T-helper 1 cell treated with Interleukin-12 subunit alpha and Interleukin-12 subunit beta and Interleukin-4 antibody, amounts not matched to agents 30 ng/mL and 1 ng/mL, for 36 hours (primary cell): ENCODE measurements around the gene GPS2. TPM values are rescaled to one million over a fixed set of nuclear protein-coding genes. Genes with fewer than 3 reads are reported as not detected.

Source experiments
- intact Hi-C: fragments of 100-400 bp; cut with micrococcal nuclease; formaldehyde crosslinking; loops from one replicate; pipeline ENCODE4 v1.15.1; 2024
- total RNA-seq: library from RNA; stranded (reverse); gene quantifications from 2 replicates; pipeline ENCODE4 v1.2.3, GENCODE V29; 2022

The GPS2 gene, protein sequence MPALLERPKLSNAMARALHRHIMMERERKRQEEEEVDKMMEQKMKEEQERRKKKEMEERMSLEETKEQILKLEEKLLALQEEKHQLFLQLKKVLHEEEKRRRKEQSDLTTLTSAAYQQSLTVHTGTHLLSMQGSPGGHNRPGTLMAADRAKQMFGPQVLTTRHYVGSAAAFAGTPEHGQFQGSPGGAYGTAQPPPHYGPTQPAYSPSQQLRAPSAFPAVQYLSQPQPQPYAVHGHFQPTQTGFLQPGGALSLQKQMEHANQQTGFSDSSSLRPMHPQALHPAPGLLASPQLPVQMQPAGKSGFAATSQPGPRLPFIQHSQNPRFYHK
- total RNA-seq: 88.7 and 90.6 TPM in 2 replicates

DNA sequence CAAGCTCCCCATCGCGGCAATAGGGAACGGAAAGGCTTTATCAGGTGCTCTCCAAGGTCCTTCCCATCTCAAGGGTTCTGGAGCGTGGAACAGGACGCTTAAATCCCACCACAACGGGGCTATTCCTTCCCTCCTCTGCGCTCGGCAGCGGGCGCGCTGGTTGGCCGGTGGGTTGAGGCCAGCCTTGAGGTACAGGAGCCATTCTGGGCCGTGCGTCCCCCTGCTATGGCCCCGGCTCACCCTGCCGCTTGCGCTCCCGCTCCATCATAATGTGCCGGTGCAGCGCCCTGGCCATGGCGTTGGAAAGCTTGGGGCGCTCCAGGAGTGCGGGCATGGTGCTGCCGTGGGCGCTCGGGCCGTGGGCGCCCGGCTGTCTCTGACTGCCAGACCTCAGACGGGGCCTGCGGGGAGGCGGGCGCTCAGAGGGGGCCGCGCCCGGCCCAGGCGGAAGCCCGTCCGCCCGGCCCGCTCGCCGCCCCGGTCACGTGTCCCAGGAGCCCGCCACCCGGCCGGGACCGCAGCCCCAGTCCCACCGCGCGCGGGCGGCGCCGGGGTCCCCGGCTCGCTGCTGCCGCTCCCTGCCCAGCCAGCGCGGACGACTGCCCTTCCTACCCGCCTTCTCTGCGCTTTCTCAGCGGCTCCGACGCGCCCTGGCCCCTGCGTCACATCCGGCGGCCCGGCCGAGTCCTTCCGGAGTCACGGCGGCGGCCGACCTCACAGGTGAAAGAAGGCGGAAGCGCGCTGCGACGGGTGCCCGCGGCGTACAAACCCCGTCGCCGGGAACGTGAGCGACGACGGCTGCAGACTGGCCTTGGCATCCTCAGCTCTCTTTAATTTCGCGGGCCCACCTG, at the start of gene GPS2:
Gene GPS2 (minus strand): TSS at position 642 of the 851 bp plus-strand sequence. CDS start 308 bp downstream, at position 334.
- intact Hi-C loops: loop anchor here (1.0 kb wide), 2 partner anchors 8 to 14 kb away; partner anchors contain the start of genes EIF5A and NEURL4

DNA sequence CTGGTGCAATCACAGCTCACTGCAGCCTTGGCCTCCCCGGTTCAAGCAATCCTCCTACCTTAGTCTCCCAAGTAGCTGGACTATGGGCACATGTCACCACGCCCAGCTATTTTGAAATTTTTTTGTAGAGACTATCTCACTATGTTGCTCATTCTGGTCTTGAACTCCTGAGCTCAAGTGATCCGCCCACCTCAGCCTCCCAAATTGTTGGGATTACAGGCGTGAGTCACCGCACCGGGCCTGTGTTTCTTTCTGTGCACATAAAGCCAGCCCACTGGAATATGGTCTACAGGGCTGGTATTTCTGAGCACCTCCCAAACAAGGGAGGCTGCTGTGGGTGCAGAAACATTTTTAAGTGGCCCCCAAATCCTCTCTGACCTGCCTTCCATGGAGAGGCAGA, 48.2 kb upstream of the GPS2 start:
- intact Hi-C loops: no loop called here

DNA sequence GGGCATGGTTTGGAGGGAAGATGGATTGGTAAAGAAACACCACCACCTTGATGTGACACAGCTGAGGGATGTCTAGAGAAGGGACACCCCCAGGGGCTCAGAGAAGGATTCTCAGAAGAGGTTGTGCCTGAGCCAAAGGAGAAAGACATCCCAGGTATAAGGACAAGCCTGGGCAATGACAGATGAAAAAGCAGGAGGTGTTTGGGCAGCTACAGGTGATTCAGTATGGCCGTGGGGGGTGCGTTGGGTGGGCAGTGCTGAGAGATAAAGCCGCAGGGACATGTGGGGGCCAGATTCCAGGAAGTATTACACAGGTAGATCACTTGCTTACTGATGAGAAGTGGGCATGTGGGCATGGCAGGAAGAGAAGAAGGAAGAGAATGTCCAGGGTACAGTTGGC, 46.7 kb upstream of the GPS2 start:
- intact Hi-C loops: no loop called here

DNA sequence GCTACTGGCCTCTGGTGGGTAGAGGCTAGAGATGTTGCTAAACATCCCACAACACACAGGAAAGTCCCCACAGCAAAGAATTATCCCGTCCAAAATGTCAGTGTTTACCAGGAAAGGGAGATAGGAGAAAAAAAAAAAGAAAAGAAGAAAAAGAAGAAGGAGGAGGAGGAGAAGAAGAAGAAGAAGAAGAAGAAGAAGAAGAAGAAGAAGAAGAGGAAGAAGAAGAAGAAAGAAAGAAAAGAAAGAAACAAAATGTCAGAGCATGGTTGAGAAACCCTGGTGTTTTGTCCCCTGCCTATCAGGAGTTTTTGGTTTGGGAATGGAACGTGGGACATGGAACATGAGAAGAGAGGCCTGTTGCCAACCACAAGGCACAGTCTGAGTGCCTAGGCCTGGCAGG, 42.2 kb upstream of the GPS2 start:
- intact Hi-C loops: loop anchor here (2.0 kb wide), 2 partner anchors 37 to 145 kb away; partner anchors contain the start of gene PLSCR3

DNA sequence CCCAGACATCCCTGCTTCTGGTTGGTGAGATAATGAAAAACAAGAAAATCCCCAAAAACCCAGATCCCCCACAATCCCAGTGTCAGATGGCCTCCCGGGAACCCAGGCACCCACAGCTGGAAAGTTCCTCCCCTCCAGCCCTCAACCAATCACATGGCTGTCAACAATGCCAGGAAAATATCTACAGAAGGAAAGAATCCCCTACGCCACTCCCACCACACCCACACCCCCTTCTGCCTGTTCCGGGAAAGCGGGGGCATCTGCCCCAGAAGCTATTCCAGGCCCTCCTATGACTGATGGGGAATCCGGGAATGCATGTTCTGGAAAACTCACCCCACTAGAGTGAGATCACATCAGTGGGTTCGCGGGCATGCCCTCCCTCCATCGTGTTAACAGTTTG, 41.6 kb upstream of the GPS2 start:
- intact Hi-C loops: loop anchor here (1.0 to 2.0 kb wide), 4 partner anchors 38 to 205 kb away; partner anchors contain the start of genes PLSCR3, SENP3 and TMEM102

DNA sequence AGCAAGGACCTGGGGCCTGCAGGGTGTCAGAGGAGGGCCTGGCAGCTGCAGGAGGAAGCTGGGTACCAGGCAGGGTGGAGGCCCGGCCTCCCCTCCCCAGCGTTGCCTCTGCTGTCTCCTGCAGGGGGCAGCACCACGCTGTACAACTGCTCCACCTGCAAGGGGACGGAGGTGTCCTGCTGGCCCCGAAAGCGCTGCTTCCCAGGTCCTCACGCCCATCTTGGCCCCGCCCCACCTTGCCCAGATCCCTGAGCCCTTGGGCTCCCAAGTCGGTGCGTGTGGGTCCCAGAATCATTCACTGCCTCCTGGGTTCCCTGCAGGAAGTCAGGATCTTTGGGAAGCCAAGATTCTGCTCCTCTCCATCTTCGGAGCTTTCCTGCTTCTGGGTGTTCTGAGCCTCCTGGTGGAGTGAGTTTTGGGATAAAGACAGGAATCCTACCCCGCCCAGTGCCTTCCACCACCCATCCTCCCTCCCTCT, 41.0 kb upstream of the GPS2 start:
- intact Hi-C loops: loop anchor here (1.0 to 2.0 kb wide), 4 partner anchors 39 to 205 kb away; partner anchors contain the start of genes PLSCR3, SENP3 and TMEM102

DNA sequence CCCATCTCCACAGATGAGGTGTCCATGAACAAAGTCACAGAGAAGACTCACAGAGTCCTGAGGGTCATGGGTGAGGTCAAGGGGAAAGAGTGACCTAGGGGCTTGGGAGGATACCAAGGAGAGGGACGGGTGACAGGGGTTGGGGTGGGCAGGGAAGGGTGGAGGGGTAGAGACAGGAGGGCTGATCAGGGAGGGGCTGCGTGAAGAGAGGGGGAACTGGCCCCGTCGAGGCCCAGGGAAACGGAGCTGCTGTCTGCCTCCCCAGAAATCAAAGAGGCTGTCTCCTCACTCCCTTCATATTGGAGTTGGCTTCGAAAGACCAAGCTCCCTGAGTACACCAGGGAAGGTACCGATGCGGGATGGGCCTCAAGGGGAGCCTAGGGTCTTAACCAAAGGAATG, 40.4 kb upstream of the GPS2 start:
- intact Hi-C loops: no loop called here

DNA sequence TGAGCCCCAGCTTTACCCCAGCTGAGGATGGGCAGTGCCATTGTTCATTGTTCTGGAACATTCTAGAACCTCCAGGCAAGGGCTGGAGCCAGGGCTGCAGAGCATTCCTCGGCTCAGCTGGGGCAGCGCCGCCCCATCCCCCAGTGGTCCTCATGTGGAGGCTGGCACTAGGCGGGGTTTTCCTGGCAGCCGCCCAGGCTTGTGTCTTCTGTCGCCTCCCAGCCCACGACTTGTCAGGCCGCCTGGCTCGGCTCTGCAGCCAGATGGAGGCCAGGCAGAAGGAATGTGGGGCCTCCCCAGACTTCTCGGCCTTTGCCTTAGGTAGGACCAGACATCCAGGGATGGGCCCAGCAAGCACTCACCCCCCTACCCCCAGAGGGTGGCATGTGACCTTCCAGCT, 39.9 kb upstream of the GPS2 start, which contains the start of gene TMEM95:
Gene TMEM95 (plus strand): TSS at position 104 of the 400 bp plus-strand sequence. CDS start 49 bp downstream, at position 153.
- intact Hi-C loops: no loop called here

DNA sequence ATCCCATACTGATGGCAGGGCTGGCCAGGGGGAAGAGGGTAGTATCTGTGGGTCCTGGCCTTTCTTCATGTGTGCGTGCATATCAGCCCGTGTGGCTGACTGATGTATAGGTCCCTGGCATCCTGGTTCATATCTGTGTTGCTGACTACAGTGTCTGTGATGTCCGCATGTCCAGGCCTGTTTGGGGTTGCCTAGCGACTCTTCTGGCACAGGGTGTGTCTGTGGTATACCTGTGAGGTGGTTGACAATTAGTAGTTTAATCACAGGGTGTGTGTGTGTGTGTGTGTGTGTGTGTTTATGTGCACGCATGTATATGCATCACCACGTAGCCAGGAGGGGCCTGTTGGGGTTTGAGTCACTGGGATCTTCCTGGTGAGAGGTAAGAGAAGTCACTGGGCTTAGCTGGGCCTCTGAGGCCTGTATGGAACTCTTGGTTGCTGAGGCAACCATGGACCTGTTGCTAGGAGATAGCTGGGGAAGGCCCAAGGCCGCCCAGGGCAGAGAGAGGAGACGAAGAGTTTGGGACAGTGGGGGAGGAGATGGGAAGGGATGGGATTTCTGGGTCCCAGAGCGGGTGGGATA, 39.2 kb upstream of the GPS2 start:
- intact Hi-C loops: no loop called here

DNA sequence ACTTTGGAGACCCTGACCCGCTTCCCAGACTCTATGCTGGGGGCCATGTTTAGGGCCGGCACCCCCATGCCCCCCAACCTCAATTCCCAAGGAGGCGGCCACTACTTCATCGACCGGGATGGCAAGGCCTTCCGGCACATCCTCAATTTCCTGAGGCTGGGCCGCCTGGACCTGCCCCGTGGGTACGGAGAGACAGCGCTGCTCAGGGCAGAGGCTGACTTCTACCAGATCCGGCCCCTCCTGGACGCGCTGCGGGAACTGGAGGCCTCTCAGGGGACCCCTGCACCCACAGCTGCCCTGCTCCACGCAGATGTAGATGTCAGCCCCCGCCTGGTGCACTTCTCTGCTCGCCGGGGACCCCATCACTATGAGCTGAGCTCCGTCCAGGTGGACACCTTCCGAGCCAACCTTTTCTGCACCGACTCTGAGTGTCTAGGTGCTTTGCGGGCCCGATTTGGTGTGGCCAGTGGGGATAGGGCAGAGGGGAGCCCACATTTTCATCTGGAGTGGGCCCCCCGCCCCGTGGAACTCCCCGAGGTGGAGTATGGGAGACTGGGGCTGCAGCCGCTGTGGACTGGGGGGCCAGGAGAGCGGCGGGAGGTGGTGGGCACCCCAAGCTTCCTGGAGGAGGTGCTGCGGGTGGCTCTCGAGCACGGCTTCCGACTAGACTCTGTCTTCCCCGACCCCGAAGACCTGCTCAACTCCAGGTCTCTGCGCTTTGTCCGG, 37.9 kb upstream of the GPS2 start:
- intact Hi-C loops: loop anchor here (1.0 kb wide), 2 partner anchors 82 to 131 kb away; partner anchors contain the start of genes POLR2A and TMEM102

DNA sequence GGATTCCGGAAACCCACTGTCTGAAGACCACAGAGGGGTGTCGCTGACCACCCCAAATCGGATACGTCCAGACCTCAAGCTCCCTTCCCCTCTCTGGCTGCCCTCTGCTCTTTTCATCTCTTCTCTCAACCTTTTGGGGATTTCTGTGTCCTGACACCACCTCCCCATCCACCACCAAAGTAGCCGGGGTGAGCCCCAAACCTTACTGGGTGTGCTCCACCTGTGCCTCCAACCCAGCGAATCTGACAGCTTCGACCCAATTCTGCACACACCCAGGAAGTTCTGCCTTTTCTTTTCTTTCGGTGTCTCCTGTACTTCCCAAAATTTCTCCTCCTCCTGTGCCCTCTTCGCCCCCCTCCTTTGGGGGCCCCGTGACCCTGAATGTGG, 37.3 kb upstream of the GPS2 start:
- intact Hi-C loops: loop anchor here (1.0 kb wide), 2 partner anchors 83 to 132 kb away; partner anchors contain the start of genes POLR2A and TMEM102

DNA sequence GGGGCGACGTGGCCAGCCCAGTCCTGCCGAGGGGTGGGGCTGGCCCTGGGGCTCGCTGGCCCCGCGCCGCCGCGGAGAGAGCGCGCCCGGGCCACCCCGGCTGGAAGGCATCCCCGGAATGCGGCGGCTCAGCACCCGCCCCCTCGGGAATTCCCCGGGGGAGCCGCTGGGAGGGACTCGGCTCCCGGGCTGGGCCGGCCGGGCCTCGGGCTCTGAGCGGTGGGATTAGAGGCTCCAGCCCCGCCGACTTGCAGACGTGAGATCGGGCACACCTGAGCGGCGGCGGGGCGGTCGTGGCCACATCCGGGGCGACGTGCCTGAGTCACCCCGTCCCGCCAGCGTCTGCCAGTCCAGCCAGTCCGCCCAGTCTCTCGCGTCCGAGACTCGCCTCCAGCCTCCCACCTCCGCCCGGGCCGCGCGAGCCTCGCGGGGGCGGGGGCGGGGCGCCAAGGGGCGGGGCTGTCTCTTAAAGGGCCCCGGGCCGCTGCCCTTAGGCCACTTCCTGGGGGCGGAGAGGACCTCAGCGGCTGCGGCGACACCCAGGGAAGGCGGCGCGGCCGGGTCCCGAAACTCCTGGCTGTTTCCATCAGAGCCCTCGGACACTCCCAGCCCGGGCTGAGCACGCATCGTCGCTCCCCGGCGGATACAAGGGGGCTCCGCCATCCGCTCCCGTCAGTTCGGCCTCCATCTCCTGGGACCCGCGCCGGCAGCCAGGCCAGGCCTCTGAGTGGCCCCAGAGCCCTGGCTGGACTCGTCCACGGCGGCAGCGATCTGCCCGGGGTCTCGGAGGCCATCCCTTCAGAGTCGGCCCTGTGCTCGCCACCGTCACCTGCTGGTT, 36.7 kb upstream of the GPS2 start, which contains the start of gene KCTD11:
Gene KCTD11 (plus strand): TSS at position 498 of the 838 bp plus-strand sequence.
- intact Hi-C loops: loop anchor here (1.0 to 2.0 kb wide), 7 partner anchors 16 to 306 kb away; partner anchors contain the start of genes ACAP1, EIF5A, POLR2A and TMEM102

DNA sequence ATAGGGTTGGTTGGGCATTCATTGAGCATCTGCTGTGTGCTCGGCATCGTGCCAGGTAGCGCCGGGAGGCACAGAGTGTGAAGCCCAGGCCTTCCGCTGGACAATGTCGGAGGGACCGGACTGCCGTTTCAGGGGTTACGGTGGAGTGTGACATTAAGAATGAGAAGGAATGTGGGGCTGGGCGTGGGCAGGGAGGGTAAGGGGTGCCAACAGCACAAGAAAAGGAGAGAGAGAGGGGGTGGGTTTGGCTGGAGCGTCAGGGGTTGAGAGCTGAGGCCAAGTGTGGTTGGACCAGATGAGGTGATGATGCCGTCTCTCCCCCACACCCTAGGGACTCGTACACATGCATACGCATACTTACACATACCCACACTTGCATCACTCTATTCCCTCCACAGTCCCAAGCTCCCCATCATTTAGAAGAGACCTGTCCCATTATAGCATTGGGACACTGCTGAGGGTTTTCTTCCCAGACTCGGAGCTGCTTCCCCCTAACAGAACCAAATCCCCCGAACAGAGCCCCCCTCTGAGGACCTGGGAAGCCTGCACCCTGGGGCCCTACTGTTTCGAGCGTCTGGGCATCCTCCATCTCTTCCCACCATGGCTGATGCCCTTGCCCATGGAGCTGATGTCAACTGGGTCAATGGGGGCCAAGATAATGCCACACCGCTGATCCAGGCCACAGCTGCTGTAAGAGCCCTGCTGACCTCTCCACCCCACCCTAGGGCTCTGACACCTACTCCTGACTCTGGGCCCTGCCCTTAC, 33.5 kb upstream of the GPS2 start:
- intact Hi-C loops: no loop called here

DNA sequence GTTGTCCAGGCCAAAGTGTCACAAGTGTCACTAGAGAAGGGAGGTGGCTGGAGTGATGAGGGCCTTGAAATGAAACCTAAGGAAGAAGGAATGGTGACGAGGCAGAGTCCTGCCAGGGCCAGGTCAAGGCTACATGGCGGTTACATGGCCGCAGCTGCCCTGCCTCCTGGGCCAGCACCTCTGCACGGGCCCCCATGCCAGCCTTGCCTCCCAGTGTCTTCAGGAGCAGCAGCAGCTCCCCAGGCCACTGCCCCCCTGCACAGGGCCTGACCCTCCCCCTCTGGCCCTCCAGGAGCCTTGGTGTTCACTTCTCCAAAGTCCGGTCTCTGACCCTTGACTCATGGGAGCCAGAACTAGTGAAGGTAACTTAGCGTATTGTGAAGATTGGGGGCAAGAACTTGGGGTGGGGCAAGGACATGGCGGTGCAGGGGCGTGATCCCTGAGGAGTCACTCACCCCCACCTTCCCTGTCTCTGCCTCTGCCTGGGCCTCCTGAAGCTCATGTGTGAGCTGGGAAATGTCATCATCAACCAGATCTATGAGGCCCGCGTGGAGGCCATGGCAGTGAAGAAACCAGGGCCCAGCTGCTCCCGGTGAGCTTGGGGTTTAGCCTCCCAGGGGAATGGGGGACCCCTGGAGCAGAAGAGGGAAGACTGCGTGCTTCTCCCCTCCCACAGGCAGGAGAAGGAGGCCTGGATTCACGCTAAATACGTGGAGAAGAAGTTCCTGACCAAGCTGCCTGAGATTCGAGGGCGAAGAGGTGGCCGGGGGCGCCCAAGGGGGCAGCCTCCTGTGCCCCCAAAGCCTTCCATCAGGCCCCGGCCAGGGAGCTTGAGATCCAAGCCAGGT, 32.7 kb upstream of the GPS2 start:
- intact Hi-C loops: no loop called here

DNA sequence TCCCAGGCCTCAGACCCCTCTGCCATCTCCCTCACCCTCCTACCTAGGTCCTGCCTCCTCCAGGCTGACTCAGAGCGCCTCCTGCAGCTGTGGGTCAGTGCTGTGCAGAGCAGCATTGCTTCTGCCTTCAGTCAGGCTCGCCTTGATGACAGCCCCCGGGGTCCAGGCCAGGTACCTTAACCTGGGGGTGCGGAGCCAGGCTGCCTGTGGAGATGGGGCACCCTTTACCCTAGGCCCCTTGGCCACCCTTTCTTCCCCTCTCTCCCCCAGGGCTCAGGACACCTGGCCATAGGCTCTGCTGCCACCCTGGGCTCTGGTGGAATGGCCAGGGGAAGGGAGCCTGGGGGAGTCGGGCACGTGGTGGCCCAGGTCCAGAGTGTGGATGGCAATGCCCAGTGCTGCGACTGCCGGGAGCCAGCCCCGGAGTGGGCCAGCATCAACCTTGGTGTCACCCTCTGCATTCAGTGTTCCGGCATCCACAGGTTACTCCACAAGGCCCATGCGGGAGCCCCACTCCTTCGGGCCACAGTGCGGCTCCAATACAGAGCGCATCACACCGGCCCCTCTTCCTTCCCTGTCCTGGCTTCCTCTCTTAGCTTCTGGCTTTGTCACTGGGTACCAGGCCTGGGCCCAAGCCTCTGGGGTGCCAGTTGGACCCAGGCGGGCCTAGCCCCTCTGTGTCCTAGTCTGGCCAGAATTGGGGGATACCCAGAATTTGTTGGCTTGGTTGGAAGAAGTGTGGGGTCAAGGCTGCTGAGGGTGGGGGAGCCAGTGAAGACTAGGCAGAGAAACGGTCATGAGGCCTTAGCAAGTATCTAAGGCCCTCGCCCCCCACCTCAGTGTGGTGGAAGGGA, 31.8 kb upstream of the GPS2 start:
- intact Hi-C loops: loop anchor here (1.0 kb wide), 1 partner anchor 67 kb away; no protein-coding TSS in a partner anchor

DNA sequence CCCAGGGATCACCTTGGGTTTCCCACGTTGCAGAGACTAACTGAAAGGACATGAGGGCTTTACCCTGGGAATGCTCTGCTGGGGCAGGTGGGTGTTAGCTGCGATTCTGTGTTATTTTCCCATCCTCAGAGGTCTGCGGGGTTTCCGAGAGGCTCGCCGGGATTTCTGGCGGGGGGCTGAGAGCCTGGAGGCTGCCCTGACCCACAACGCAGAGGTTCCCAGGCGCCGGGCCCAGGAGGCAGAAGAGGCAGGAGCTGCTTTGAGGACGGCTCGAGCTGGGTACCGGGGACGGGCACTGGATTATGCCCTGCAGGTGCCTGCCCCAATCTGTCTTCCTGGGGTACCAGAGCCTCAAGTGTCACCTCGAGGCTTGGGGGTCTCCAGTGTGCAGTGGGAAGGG, 28.1 kb upstream of the GPS2 start:
- intact Hi-C loops: no loop called here

DNA sequence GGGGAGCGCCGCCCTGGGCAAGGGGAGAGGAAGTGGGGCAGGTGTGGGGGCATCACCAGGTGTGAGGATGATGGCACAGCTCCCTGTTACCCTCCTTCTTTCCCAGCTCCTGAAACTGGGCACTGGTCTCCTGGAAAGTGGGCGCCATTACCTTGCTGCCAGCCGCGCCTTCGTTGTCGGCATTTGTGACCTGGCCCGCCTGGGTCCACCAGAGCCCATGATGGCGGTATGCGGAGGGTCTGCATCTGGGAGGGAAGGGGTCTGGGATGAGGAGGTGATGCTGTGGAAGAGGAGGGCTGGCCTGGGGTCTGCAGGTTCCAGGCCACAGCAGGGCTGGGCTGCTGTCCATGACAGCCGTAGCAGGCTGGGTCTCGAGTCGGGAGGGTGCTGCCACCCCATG, 26.7 kb upstream of the GPS2 start:
- intact Hi-C loops: no loop called here
